Stimulated activated CD4-positive, alpha-beta T cell treated with anti-CD3 and anti-CD28 coated beads, Interleukin-15, amount 100 ng/mL, for 24 hours (primary cell): ENCODE data around the gene KCNK7.

Source experiments
- DNase-seq: peaks from one replicate; pipeline ENCODE4 v3.0.0-alpha.2; 2020

Gene KCNK7

DNA sequence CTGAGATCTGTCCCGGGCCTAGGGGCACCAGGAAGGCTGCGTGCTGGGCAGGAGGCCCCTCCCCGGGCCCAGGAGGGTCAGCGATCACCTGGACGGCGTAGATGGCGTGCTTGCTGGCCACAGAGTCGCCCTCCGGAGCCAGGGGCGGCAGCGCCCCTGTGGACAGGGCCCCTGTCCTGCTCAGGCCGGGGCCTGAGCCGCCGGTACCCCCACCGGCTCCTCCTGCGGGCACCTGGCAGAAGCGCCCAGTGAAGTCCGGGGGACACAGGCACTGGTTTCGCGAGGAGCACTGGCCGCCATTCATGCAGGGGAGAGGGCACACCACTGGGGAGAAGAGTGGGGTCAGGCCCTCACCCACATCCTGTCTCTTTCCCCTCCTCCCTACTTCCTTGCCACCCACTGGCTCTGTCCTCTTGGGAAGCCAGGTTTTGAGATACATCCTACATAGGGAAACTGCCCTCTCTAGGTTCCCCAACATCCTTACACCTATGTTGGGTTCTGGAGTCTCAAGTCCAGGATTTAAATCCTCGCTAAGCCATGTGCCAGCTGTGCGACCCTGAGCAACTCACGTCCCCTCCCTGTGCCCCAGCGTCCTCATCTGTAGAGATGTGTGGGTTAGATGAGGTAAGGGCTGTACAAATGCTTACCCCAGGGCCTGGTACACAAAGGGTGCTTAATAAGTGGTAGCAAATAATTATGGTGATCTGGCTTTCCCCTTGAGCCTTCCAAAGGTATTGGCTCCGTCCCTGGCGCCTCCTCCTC lies 41.4 kb downstream of the KCNK7 start:
- no peak for DNase-seq

DNA sequence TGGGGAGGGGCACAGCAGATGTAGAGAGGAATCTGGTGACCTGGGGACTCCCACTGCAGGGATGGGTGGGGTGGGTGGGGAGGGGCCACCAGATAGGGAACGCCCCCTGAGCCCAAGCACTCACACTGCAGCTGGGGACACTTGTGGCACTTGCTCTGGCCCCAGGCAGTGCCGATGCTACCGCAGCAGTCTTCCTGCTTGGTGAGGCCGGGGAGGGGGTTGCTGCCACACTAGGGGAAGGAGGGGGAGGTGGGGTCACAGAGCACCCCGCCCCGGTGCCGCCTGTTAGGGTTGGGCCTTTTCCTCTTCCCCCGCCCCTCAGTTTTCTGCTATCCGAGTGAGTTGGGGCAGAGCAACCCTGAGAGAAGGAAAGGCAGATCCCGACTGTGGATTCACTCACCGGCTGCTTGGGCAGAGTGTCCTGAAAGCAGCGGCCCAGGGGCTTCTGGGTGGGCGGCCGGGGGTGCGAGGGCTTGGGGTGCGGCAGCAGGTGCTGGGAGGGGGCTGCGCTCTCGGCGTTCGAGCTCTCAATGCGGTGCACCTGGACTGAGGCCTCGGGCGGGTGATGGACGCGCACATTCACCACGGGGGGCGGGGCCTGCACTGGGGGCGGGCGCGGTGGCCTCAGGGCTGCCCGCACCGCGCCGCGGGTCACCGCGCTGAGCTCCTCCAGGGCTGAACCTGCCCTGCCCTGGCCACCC lies 42.1 kb downstream of the KCNK7 start:
- peak; percentile 79 for DNase-seq

DNA sequence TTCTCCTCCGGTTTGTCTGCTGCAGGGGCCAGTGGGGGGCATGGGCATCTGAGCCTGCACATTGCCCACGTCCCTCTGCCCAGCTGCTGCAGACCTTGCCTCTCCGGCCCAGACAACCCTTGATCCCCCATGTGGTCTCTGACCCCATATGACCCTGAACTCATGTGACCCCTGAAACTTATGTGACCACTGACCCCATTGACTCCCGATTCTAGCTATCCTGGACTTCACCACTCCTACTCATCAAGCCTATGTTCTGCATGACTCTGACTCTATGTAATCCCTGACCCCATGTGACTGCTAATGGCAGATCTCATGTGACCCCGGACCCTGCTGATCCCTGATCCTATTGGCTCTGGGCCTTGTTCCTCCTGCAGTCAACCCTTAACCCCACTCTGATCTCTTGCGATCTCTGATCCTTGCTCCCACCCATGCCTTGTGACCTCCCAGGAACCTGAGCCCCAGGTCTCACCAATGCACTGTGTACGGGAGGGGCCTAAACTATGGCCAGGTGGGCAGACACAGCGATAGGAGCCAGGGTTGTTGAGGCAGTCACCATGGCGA lies 43.1 kb downstream of the KCNK7 start:
- no peak for DNase-seq

DNA sequence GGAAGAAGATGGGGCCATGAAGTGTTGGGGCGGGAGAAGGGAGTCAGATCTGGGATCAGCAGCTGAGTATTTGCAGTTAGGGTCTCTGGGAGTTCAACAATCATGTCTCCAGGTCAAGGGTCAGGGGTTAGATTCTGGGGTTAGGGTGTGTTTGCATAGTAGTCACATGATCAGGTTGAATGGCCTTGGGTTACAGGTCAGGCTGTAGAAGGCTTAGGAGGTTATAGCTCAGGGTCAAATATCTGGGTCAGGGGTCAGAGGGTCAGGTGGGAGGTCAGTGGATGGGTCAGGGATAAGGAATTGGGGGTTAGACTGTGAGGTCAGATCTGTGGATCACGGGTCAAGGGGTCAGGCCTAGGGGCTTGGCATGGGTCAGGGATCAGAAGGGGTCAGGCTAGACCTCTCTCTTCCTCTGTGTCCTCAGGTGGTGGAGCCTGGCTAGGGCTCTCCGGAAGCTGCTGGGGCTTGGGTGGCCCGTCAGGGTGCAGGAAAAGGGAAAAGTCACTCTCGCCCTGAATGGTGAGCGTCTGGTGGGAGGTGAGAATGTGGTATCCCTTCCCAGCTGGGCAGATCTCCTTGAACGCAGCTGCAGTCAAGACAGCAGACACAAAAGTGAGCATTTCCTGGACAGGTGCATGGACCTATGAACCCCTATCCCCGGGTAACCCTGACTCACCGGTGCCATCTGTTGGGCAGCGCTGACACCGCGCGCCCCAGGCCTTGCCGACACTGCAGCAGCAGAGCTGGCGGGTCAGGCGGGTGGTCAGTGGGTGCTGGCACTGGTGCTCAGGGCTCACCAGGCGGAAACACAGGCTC lies 43.8 kb downstream of the KCNK7 start:
- peak; percentile 68 for DNase-seq

DNA sequence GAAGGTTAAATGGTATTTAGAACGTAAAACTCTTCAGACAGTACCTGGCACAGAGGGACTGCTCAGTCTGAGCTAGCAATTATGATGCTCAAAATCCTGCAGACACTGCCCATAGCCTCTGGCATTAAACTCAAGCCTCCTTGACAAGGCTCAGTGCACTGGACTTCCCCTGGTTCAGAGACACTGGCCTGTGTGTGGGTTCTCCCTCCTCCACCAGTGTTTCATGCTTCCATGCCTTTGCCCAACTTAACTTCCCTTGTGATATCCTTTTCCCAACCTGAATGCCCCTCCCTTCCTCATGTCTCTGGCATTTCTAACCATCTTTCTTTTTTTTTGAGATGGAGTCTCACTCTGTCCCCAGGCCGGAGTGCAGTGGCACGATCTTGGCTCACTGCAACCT lies 46.5 kb downstream of the KCNK7 start:
- no peak for DNase-seq

- no peak for DNase-seq
Measured at GRCh38 chr11:65548395-65548794, 47.2 kb downstream of the KCNK7 start.

DNA sequence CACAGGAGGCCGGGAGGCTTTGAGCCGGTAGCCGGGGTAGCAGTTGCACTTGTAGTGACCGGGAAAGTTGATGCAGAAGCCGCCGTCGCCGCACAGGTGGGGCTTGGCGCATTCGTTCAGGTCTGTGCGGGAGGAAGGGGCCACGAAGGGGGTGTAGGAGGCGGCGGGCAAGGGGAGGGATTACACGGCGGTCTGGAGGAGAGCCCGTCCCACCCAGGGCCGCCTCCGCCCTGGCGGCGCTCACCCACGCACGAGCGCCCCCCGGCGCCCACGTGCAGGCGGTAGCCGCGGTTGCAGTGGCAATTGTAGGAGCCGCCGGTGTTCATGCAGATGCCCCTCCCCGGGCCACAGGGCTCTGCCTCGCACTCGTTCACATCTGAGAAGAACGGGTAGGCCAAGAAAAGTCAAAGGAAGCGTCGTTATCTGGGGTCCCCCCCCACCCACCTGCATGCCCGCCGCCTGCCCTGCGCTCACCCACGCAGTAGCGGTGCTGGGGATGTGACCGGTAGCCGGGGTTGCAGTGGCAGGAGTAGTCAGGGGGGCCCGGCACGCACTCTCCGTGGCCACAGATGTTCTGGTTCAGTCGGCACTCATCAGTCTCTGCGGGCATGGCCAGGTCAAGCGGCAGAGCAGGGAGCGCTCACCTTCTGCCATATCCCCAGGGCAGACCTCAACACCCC lies 48.0 kb downstream of the KCNK7 start:
- no peak for DNase-seq

DNA sequence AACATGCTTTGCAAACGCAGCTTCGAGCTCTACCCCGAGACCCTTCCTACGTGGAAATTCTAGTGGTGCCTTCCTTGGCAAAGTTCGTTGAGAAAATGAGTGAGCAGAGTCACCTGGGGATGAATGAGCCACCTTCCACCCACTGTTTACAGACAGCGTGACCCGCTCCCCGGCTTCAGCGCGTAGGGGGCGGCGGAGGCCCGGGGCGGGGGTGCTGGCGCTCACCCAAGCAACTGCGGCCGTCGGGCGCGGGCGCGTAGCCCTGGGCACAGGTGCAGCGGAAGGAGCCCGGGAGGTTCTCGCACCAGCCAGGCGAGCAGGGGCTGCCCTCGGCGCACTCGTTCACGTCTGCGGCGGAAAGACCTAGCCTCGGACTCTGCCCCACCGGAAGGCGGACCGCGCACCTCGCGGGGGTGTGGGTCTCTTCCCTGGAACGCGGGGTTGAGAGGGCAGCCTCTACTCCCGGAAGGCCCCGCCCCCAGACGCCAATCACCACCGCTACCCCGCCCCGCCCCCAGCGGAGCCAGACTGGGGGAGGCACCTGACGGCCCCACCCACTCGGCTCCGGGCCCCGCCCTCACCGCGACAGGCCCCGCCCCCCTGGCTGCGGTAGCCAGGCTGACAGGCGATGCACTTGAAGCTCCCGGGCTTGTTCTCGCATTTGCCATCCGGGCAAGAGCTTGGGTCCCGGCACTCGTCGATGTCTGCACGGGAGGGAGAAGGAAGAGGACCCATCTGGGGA lies 49.2 kb downstream of the KCNK7 start:
- peak; percentile 98 for DNase-seq

DNA sequence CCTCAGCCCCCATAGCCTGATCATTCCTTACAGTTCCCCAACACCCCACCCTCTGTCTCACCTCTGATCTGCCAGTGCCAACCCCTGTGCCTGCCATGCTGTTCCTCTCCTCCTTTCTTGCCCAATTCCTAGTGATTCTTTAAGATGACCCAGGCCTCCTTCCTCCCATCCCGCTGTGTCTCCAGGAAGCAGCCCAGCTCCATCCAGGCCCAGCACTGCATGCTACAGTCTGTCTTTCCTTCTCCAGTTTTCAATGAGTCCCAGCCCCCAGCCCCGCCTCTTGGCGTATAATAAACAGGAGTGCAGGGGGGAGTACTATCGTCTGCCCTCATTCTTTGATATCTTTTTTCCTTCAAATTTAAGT lies 49.8 kb downstream of the KCNK7 start:
- DNase-seq, result no peak
